BJ (cell line): Measurements from ENCODE around the gene IGF2BP3. TPM values are rescaled to one million over a fixed set of nuclear protein-coding genes. Genes with fewer than 3 reads are reported as not detected.
A peak's percentile ranks its signal among the peaks of the same experiment; 100 is the strongest.

Source experiments
- CTCF ChIA-PET: fragments of 350-600 bp; formaldehyde crosslinking; extraction: SDS; loops from one replicate; lab custom pipeline; 2021; ENCODE audit warnings: antibody characterized with exemption, inconsistent platforms; lab: Yijun Ruan, JAX
- POLR2A ChIA-PET: fragments of 300-600 bp; sonication (Branson Sonifier 250); formaldehyde crosslinking; extraction: SDS; loops from one replicate; lab custom pipeline; 2021; ENCODE audit warnings: antibody characterized with exemption; lab: Charles Lee
- DNase-seq: peaks from one replicate; pipeline ENCODE4 v3.0.0-alpha.2; 2011; ENCODE audit warnings: low read depth
- H3K27me3 ChIP-seq: 2 replicates; pipeline ENCODE4 v1.6.0; 2011; ENCODE audit warnings: low read length; ENCODE audit not compliant: control insufficient read depth, insufficient read depth
- H3K36me3 ChIP-seq: 2 replicates; pipeline ENCODE4 v1.5.1; 2011; ENCODE audit warnings: low read length; ENCODE audit not compliant: control insufficient read depth, insufficient read depth
- H3K4me3 ChIP-seq: 2 replicates; pipeline ENCODE4 v1.5.1; 2011; ENCODE audit warnings: low read depth, mild to moderate bottlenecking, control low read depth, low read length
- CTCF ChIP-seq: IDR thresholded peaks from 2 replicates; pipeline ENCODE4 v1.5.1; 2011; ENCODE audit warnings: low read depth, mild to moderate bottlenecking, control low read depth, inconsistent platforms, low read length, moderate library complexity; ENCODE audit not compliant: insufficient read depth
- polyA plus RNA-seq: library from polyadenylated mRNA; depleted of rRNA; stranded (reverse); fragments of >200 nt; gene quantifications from 2 replicates; pipeline ENCODE4 v1.2.3, GENCODE V29; 2011

IGF2BP3 gene
- polyA plus RNA-seq, 1 experiment, result 14.4 TPM

GRCh38 chr7:23358152-23358674 is 112.1 kb downstream of the IGF2BP3 start:
- no peak for DNase-seq
- CTCF ChIA-PET, result interaction anchor here (0.6 to 1.8 kb wide), 10 partner anchors 9 to 110 kb away, joined by 3 to 14 read pairs (median 4); no protein-coding TSS in a partner anchor
- POLR2A ChIA-PET, result interaction anchor here (0.6 kb wide), 2 partner anchors 64 to 78 kb away, joined by 3 to 4 read pairs; no protein-coding TSS in a partner anchor
- H3K4me3 ChIP-seq, result no peak overlapping the region
- no peaks in the 10 kb centered on the region for H3K27me3 ChIP-seq
- TF ChIP-seq CTCF, result no peak
- no peaks in the 10 kb centered on the region for H3K36me3 ChIP-seq

GRCh38 chr7:23357190-23358093 is 112.8 kb downstream of the IGF2BP3 start:
- Histone ChIP-seq H3K27me3 (no peaks in the 10 kb centered on the region), H3K36me3 (no peaks in the 10 kb centered on the region), H3K4me3 (no peak overlapping the region)
- POLR2A ChIA-PET, result interaction anchor here (0.6 kb wide), 1 partner anchor 63 kb away, joined by 4 read pairs; no protein-coding TSS in a partner anchor
- TF ChIP-seq CTCF, result 0 out of 2 replicates have a peak, but pooled peaks have one; percentile 8
- CTCF ChIA-PET, result interaction anchor here (0.6 to 1.8 kb wide), 10 partner anchors 8 to 110 kb away, joined by 3 to 14 read pairs (median 4); no protein-coding TSS in a partner anchor
- DNase-seq, result no peak

- POLR2A ChIA-PET, result no interaction called here
- no peak for TF ChIP-seq CTCF
- Histone ChIP-seq H3K4me3 (no peak overlapping the region), H3K27me3 (no peaks in the 10 kb centered on the region), H3K36me3 (no peaks in the 10 kb centered on the region)
- no peak for DNase-seq
- CTCF ChIA-PET, result interaction anchor here (0.9 kb wide), 1 partner anchor 106 kb away, joined by 3 read pairs; no protein-coding TSS in a partner anchor
These were observed 113.6 kb downstream of the IGF2BP3 start for GRCh38 chr7:23356726-23357125.

- DNase-seq, result no peak
- TF ChIP-seq CTCF, result no peak
- ChIA-PET POLR2A (no interaction called here), CTCF (interaction anchor here (0.9 kb wide), 1 partner anchor 106 kb away, joined by 3 read pairs; no protein-coding TSS in a partner anchor)
- Histone ChIP-seq H3K36me3 (no peaks in the 10 kb centered on the region), H3K4me3 (no peak overlapping the region), H3K27me3 (no peaks in the 10 kb centered on the region)
These were observed 114.1 kb downstream of the IGF2BP3 start for GRCh38 chr7:23356168-23356567.

DNA sequence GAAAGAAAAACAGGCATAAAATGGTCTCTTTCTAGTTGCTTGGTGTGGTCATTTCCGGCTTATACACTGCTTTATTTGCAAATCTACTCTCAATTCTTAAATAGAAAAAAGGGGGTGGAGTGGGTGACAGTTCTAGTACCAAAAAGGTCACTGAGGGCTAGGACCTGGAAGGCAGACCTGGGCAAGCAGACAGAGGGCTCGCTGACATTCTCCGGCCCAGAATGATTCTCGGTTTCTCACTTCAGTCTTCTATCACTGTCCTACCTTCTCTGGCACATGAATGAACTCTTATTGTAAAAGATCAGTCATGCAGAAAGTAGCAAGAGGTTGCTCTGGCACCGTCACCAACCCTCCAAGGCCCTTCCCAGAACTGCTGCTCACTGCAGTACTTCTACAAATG is 117.1 kb downstream of the IGF2BP3 start:
- Histone ChIP-seq H3K36me3 (no peaks in the 10 kb centered on the region), H3K4me3 (no peak overlapping the region), H3K27me3 (no peaks in the 10 kb centered on the region)
- DNase-seq, result no peak
- TF ChIP-seq CTCF, result no peak
- POLR2A ChIA-PET, result no interaction called here
- CTCF ChIA-PET, result interaction anchor here (0.7 kb wide), 1 partner anchor 1717 kb away, joined by 3 read pairs; no protein-coding TSS in a partner anchor
